CD1c-positive myeloid dendritic cell (primary cell): Measurements from ENCODE around the gene PSG7.
"Not testable (repeated sequence)": the region's sequence is repeated elsewhere in the genome, so short reads cannot be mapped to it uniquely, and the experiment has no call there.

Experiments
- DNase-seq: peaks from one replicate; pipeline ENCODE4 v3.0.0-alpha.2; 2016; ENCODE audit errors: extremely low spot score

Gene PSG7

GRCh38 chr19:42937107-42937506 lies at the start of gene PSG7:
Gene PSG7 (minus strand): TSS chr19:42937207. CDS start chr19:42937076, 131 bp downstream.
- not testable (repeated sequence) for DNase-seq

- no peak for DNase-seq
Observed at GRCh38 chr19:42985588-42985987, 48.6 kb upstream of the PSG7 start.

DNA sequence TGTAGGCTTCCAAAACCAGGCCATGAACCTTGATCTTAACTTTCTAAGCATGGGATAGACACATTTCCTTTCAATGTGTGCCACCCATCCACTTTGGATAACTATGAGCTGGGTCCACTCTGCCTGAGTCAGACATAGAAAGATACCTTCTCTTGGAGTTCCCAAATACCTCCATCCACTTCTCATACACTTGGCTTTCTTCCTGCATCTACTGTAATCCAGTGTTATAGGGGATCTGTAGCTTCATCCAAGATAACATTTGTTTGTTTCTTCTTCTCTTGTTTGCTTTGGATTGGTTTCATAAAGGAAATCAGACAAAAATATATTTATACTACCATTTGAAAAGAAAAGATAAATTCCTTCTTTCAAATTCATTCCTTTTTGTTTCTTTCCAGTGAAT lies 45.1 kb upstream of the PSG7 start:
- DNase-seq = not testable (repeated sequence)

- not testable (repeated sequence) for DNase-seq
Observed at GRCh38 chr19:42971451-42971850, 34.4 kb upstream of the PSG7 start.

- DNase-seq = no peak
Observed at GRCh38 chr19:42965176-42965575, 28.2 kb upstream of the PSG7 start.

GRCh38 chr19:42961119-42961518 lies 24.1 kb upstream of the PSG7 start:
- DNase-seq = no peak

GRCh38 chr19:42952126-42952525 lies 15.1 kb upstream of the PSG7 start:
- not testable (repeated sequence) for DNase-seq

DNA sequence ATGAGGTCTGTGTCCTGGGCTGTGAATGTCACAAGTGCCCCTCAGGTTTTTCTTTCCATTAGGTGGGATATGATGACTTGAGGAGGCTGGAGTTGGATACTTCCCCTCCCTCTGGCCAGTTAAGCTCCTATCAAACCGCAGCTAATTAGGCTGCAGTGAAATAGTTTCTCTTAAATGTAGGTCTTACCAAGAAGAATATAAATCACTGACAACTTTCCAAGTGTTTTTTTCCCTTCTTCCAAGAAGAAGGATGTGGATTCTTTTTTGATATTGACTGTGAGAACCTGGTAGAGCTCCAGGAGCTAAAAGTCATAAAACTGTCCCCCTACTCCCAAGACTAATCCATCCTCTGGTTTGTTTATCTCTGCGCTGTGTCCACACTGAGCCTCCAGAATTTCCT lies 14.5 kb upstream of the PSG7 start:
- not testable (repeated sequence) for DNase-seq

DNA sequence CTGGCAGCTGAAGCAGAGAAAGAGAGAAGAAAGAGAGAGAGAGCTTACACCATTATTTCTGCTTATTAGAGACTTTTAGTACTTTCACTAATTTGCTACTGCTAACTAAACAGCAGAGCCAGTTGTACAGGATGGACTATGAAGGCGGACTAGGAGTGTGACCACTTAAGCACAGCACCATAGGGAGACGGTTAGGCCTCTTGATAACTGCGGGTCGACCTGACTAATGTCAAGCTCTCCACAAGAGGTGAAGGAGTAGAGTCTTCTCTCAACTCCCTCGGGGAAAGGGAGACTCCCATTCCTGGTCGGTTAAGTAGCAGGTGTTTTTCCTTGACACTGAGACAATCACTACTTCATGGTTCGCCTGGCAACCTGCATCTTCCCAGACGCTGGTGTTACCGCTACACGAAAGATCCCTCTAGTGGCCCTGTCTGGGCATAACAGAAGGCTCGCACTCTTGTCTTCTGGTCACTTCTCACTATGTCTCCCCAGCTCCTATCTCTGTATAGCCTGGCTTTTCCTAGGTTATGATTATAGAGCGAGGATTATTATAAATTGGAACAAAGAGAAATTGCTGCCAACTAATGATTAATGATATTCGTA lies 5.3 kb upstream of the PSG7 start:
- DNase-seq = no peak

DNA sequence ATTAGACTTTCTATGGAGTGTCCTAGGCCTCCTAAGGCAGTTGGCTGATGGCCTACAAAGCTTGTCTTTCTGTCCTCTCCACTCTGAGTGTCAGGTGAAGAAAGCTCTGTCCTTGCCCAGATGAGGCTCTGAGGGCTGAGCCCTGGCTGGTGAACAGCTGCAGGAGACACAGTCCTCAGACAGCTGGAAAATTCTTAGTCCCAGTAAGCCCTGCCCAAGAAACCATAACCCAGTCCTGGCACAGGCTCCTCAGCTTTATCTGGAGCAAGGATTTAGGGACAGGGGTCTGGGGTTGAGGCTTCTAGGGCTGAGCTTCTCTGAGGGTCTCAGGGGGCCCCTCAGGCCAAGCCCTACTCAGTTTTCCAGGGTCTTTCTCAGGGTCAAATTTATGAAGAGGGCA lies 2.3 kb downstream of the PSG7 start:
- not testable (repeated sequence) for DNase-seq

- DNase-seq = not testable (repeated sequence)
Observed at GRCh38 chr19:42934183-42934582, 2.8 kb downstream of the PSG7 start.

GRCh38 chr19:42933412-42933811 lies 3.6 kb downstream of the PSG7 start:
- DNase-seq = not testable (repeated sequence)

DNA sequence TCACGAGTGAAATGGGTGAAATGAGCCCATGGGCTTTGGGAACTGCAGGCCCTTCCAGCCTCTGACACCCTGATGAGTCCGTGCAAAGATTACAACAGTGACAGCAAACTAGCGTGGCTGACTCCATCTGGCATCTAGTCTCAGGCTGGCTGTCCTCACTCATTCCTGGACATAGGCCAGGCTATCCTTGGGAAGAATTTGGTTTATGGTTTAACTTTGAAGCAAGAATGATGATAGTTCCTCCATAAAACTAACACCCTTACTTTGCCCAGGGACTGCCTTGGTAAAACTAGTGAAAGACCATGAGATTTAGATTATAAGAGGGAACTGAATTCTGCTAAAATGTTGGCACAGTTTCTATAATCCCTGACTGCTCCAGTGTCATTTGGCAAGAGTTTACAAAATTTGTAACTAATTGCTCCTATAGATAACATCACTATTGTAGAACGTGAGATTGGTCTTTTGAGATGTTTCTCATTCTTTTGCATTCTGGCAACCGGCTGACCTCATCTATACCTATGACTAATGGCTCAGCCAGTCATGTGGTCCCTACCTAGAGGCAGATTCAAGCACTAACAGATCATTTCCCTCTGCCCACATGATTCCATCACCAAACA lies 4.4 kb downstream of the PSG7 start:
- DNase-seq = not testable (repeated sequence)

DNA sequence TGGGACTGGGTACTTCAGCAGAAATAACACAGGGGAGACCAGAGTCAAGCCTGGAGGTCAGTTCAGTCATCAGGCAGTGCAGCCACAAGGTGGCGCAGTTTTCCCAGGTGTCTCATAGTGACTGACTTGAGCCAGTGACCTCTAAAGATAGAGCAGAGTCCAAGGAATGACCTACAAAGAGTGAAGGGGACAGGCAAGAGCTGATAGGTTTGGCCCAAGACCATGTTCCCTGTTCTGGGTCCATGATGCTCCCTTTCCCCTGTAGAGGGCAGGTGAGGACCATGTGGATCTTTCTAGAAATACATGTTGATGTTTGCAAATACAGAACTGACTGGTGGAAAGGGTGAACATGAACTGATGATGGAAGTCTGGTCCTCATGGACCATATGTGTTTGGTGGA lies 6.8 kb downstream of the PSG7 start:
- DNase-seq = not testable (repeated sequence)

DNA sequence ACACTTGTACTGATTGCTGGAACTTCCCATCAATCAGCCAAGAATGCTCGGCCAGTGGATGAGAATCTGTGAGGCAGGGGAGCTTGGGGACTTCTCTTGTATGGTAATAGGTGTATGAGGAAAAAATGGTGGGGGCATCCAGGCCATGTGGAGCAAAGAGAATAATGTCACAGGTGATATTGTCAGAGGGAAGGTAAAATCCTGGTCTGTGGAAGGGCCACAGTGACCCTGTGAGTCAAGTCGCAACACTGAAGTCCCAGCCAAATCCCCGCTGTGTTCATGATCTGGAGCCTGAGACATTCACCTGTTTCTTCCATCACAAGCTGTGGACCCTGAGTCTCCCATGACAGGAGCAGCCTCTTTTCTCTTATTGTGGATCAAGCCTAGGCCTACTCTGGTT lies 8.1 kb downstream of the PSG7 start:
- no peak for DNase-seq

DNA sequence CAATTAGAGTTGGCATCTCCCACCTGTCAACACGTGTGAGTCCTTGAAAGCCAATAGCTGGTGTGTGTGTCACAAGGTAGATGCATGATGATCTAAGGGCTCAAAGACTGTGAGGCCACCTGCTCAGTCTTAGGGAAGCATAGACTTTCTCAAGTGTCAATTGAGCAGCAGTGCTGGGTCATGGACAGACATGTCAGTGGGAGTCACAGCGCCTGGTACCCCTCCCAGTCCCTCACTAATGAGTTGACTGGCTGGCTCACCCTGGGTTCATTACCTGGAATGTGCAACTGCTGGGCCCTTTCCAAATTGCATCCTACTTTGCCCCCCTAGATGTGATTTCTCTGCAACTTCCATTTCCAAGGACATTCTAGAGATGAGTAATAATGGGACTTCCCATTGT lies 10.2 kb downstream of the PSG7 start:
- no peak for DNase-seq

- peak; percentile 5 for DNase-seq
Observed at GRCh38 chr19:42923106-42923505, 13.9 kb downstream of the PSG7 start.

DNA sequence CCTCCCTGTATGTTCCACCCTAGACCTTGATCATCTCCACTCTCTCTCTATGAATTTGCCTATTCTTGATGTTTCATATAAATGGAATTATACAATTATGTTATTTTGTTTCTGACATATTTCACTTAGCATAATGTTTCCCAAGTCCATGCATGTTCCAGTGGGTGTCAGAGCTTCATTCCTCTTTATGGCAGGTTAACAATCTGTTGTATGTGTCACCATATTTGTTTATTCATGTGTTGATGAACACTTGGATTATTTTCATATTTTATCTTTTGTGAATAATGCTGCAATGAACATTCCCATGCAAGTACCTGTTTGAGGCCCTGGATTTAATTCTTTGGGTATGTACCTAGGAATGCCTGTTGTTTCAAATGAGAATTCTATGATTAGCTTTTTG lies 16.0 kb downstream of the PSG7 start:
- not testable (repeated sequence) for DNase-seq

DNA sequence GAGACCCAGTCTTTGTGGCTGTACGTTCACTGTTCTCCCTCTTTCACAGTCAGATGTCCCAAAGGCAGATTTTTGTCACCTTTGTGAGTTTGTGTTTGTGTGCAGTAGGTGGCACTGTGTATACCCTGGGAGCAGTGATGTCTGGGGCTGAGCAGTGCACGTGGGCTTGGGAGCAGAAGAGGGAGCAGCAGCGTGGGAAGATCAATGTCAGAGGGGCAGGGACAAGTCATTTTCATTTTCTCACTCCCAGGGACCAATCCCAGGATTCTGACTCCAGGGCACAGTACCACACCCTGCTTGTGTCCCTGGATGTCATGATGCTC lies 17.3 kb downstream of the PSG7 start:
- no peak for DNase-seq

GRCh38 chr19:42919070-42919756 lies 17.8 kb downstream of the PSG7 start:
- not testable (repeated sequence) for DNase-seq

DNA sequence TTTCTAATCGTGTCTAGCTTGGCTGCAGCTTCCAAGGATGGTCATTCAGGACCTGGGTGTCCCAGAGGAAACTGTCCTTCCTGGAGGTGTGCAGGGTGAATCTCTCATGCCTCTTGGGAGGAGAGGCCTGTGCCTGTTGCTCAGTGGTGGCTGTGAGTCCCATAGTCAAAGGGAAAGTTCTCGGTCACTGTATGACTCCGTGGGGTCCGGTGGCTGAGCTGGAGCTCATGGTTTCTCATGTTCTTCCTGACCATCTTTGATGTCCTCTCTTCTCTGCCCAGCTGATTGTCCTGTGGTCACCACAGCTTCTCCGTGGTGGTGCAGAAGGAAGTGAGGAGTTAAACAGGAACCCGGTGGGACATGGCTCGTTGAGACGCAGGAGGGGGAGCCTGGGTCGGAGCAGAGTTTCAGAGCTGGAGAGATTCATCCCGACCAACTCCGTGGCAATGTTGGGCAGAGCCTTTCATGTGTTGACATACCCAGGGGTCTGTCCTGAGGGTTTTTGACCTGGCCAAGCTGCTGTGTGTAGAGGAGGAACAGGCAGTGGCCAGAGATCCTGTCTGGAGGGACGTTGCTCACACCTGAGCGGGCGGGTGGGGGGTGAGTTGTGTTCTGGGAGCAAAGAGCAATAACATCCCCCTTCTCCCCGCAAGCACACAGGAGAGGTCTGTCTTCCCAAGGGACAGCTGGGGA lies 18.5 kb downstream of the PSG7 start:
- not testable (repeated sequence) for DNase-seq

DNA sequence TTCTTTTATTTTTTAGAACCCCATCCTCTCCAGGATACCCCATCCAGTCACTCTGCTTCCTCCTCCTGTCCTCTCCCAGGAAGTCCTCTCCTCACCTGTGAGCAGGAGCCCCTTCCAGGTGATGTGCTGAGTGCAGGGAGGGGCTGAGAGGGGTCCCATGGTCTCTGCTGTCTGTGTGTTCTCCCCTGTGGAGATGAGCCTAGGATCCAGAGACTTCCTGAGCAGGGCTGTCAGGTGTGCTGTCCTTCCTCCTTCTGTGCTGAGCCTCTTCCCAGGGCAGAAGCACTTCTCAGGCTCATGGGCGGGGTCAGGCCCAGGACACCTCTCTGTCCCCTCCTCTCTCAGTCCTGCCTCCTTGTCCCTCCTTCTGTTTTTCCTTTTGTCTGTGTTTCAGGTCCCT lies 19.4 kb downstream of the PSG7 start, which contains the start of gene PSG6:
Gene PSG6, minus strand, starts transcription at position 261 of the 400 bp plus-strand sequence. Its CDS starts 102 bp downstream, at position 159.
- not testable (repeated sequence) for DNase-seq
